ENCODE data around the gene SVOPL.

Gene SVOPL

DNA sequence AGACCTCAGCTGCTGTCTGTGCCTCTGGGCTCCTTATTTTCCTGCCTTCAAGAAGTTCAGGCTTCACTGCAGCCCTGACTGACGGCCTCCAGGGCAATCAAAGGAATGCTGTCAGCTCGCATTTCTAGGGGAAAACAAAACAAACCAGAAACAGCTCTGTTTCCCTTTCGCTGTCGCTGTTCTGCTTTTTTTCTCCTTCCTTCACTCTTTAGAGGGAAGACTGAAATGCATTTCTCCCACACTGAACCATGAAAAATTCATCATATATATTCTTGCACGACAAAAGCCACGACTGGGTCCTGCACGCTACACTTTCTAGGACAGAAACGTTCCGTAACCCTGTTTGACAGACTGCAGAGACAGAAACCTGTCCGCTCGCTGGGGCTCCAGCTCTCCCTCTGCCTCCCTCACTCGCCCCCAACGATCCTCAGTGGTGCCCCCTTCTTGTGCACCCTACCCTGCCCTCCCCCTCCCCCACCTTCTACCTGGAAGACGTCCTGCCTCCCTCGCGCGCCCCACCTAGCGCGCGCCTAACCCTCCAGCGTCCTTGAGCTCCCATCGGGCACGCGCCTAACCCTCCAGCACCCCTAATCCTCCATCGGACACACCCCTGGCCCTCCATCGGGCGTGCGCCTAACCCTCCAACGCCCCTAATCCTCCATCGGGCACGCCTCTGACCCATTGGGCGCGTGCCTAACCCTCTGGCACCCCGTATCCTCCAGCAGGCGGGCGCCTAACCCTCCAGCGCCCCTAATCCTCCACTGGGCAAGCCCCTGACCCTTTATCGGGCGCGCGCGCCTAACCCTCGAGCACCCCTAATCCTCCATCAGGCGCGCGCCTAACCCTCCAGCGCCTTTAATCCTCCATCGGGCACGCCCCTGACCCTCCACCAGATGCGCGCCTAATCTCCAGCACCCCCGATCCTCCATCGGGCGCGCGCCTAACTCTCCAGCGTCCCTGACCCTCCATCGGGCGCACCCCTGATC lies 37.1 kb downstream of the SVOPL start:
- peak overlapping the region; percentile 27 for H3K4me3 ChIP-seq (ENCODE audit: low read depth, low read length)
- in situ Hi-C loops (cut with HindIII; ENCODE audit: low sequenced_read_pairs) = no loop called here

GRCh38 chr7:138662991-138663320 lies 38.2 kb downstream of the SVOPL start:
- in situ Hi-C loops (cut with HindIII; ENCODE audit: low sequenced_read_pairs) = no loop called here
- TF ChIP-seq CTCF (IDR thresholded peaks at IDR 0.05; ENCODE audit: low read depth, low read length) = no peak

More for the DNA sequence above, 37.1 kb downstream of the SVOPL start:
- DNase-seq (ENCODE audit: low read depth, low spot score) = peak; percentile 6
- no peak for TF ChIP-seq CTCF (IDR thresholded peaks at IDR 0.05; ENCODE audit: low read depth, low read length)

DNA sequence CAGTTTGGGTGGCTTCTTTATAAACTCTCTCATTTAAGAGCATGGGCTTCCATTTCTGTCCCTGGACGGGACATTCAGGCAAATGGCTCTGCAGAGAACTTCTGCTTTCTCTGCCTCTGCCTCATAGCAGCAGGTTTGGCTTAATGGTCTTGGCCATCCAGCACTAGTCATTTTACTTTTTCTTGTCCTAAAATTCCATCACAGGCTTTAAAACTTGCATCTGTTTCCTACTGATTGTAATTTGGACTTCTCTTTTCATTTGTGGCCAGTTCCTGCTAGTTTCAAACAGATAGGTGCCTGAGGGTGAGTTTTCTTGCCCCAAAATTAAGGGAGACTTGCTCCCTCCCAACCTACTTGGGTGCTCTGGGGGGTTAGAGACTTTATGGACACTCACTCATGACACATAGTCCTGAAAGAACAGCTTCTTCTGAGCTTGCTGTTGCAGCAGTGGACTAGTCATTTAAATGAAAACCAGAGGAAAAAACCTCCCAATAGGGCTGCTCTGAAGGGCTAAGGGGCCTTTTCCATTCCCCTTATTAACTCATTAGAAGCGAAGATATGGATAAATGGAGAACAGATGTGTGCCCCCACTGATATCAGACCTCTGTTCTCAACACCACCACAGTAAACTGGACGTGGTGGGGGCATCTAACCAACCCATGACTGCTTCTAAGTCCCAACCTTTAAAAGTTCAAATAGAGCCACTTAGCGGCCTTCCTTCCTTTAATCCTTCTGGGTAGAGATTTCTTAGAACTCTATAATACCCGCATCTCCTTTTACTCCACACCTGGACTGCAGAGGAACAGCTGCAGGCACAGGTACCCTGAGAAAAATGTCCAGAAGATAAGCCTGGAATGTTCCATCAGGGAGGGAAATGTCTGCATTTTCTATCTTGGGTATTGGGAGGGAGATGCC lies 38.8 kb downstream of the SVOPL start:
- H3K4me3 ChIP-seq (ENCODE audit: low read depth, low read length) = no peak overlapping the region
- TF ChIP-seq CTCF (IDR thresholded peaks at IDR 0.05; ENCODE audit: low read depth, low read length) = no peak
- no peak for DNase-seq (ENCODE audit: low read depth, low spot score)
- in situ Hi-C loops (cut with HindIII; ENCODE audit: low sequenced_read_pairs) = no loop called here

More at GRCh38 chr7:138662991-138663320, 38.2 kb downstream of the SVOPL start:
- no peak overlapping the region for H3K4me3 ChIP-seq (ENCODE audit: low read depth, low read length)
- DNase-seq (ENCODE audit: low read depth, low spot score) = no peak

DNA sequence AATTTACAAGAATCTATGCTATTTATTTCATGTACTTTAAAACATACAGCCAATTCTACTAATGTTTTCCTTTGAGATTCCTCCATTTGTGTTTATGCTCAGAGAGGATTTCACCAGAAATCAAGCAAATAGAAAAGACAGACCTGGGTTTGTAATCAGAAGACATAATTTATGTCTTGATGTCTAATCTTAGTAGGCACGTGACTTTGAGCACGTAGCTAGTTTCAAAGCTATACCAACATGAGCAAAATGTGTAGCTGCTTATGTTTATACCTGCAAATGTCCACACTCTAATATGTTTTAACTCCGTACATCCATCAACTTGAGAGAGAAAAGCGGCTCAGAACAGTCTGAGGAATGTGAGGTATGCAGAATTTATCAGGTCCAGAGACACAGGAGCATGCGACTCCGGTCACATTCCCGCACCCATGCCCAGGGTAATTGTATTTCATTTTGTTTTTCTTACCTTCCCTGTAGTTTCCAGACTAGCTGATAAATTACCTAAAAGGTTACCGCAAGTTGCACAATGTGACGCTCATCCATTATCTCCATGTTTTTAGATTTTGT lies 40.0 kb downstream of the SVOPL start:
- no peak overlapping the region for H3K4me3 ChIP-seq (ENCODE audit: low read depth, low read length)
- in situ Hi-C loops (cut with HindIII; ENCODE audit: low sequenced_read_pairs) = no loop called here
- DNase-seq (ENCODE audit: low read depth, low spot score) = no peak
- no peak for TF ChIP-seq CTCF (IDR thresholded peaks at IDR 0.05; ENCODE audit: low read depth, low read length)

DNA sequence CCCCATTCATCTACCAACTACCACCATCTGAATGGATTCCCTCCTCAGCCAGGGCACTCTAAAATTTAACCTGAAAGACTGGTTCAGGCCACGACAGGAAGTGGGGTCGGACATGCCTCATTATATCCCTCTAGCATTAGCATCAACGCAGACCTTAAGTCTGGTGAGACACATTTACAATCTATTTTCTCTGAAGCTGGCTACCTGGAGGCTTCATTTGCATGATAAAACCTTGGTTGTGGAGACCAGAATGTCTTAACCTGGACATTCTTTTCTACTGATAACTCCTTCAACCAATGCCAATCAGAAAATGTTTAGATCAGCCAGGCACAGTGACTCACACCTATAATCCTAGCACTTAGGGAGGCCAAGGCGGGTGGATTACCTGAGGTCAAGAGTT lies 42.3 kb downstream of the SVOPL start:
- H3K4me3 ChIP-seq (ENCODE audit: low read depth, low read length) = no peak overlapping the region
- DNase-seq (ENCODE audit: low read depth, low spot score) = no peak
- in situ Hi-C loops (cut with HindIII; ENCODE audit: low sequenced_read_pairs) = no loop called here
- TF ChIP-seq CTCF (IDR thresholded peaks at IDR 0.05; ENCODE audit: low read depth, low read length) = no peak

GRCh38 chr7:138657854-138658386 lies 43.2 kb downstream of the SVOPL start:
- no peak for TF ChIP-seq CTCF (IDR thresholded peaks at IDR 0.05; ENCODE audit: low read depth, low read length)
- no peak overlapping the region for H3K4me3 ChIP-seq (ENCODE audit: low read depth, low read length)
- no peak for DNase-seq (ENCODE audit: low read depth, low spot score)
- in situ Hi-C loops (cut with HindIII; ENCODE audit: low sequenced_read_pairs) = no loop called here
